Smooth muscle cell (in vitro differentiated cells): ENCODE results near the gene PCDHGA9. TPM values are rescaled to one million over a fixed set of nuclear protein-coding genes. Genes with fewer than 3 reads are reported as not detected.
A peak's percentile ranks its signal among the peaks of the same experiment; 100 is the strongest.

ENCODE experiments used
- DNase-seq: peaks from one replicate; lab custom pipeline; 2025; ENCODE audit not compliant: unreplicated experiment; lab: John Stamatoyannopoulos, UW
- H2AFZ ChIP-seq: fragments of 200-600 bp; sonication (generic); 2 replicates; pipeline ENCODE4 v1.6.0; 2016; ENCODE audit warnings: antibody characterized with exemption, low read depth, mild to moderate bottlenecking
- H3F3A ChIP-seq: fragments of 200-600 bp; sonication (generic); 2 replicates; pipeline ENCODE4 v1.6.0; 2017; ENCODE audit warnings: antibody characterized with exemption, low read depth
- H3K27ac ChIP-seq: fragments of 200-600 bp; sonication (generic); 2 replicates; pipeline ENCODE4 v1.5.1; 2016; ENCODE audit warnings: low read depth, mild to moderate bottlenecking
- H3K27me3 ChIP-seq: fragments of 200-600 bp; sonication (generic); 2 replicates; pipeline ENCODE4 v1.6.1; 2016; ENCODE audit warnings: low read depth, mild to moderate bottlenecking
- H3K36me3 ChIP-seq: fragments of 200-600 bp; sonication (generic); 2 replicates; pipeline ENCODE4 v1.5.1; 2016; ENCODE audit warnings: low read depth
- H3K4me1 ChIP-seq: fragments of 200-600 bp; sonication (generic); 2 replicates; pipeline ENCODE4 v1.5.1; 2016; ENCODE audit warnings: low read depth
- H3K4me2 ChIP-seq: fragments of 200-600 bp; sonication (generic); 2 replicates; pipeline ENCODE4 v1.6.0; 2016; ENCODE audit warnings: mild to moderate bottlenecking
- H3K4me3 ChIP-seq: fragments of 200-600 bp; sonication (generic); 2 replicates; pipeline ENCODE4 v1.5.1; 2016; ENCODE audit warnings: mild to moderate bottlenecking
- H3K79me2 ChIP-seq: fragments of 200-600 bp; sonication (generic); 2 replicates; pipeline ENCODE4 v1.6.0; 2016; ENCODE audit warnings: low read depth, mild to moderate bottlenecking
- H3K9ac ChIP-seq: fragments of 200-600 bp; sonication (generic); 2 replicates; pipeline ENCODE4 v1.6.0; 2016; ENCODE audit warnings: low read depth
- H3K9me3 ChIP-seq: fragments of 200-600 bp; sonication (generic); replicated peaks from 2 replicates; pipeline ENCODE4 v1.5.1; 2016; ENCODE audit warnings: low read depth
- H4K20me1 ChIP-seq: fragments of 200-600 bp; sonication (generic); 2 replicates; pipeline ENCODE4 v1.6.0; 2016; ENCODE audit warnings: low read depth
- CTCF ChIP-seq: fragments of 200-600 bp; sonication (generic); IDR thresholded peaks from 2 replicates; pipeline ENCODE4 v1.5.1; 2017; ENCODE audit warnings: borderline replicate concordance, mild to moderate bottlenecking, antibody characterized with exemption; ENCODE audit not compliant: insufficient read depth, poor library complexity, severe bottlenecking
- WGBS: methylation state at CpG from one replicate; pipeline ENCODE4 v1.1.7; 2016; ENCODE audit warnings: low lambda C conversion rate; 5-methylcytosine and 5-hydroxymethylcytosine counted together
- polyA plus RNA-seq: library from polyadenylated mRNA; unstranded; fragments of >200 nt; fragmentation: Nextera tagmentation; extraction: Ambion mirVana; gene quantifications from 2 replicates; pipeline ENCODE4 v1.2.1, GENCODE V29; 2016
- total RNA-seq: library from RNA; depleted of rRNA; stranded (reverse); fragments of >200 nt; gene quantifications from 2 replicates; pipeline ENCODE4 v1.2.3, GENCODE V29; 2014

PCDHGA9 gene
- total and polyA plus RNA-seq, 2 experiments from 2014 or later = 0.23 to 2.9 TPM

- Histone ChIP-seq H3K9me3 (peaks cover 63% of the 10 kb centered on the region), H3F3A (peaks cover 5% of the 10 kb centered on the region), H3K79me2 (peaks cover 67% of the 10 kb centered on the region), H3K4me1 (no peaks in the 10 kb centered on the region), H3K4me2 (no peak overlapping the region), H3K9ac (no peak overlapping the region), H4K20me1 (no peaks in the 10 kb centered on the region), H3K4me3 (no peak overlapping the region), H3K27me3 (no peaks in the 10 kb centered on the region), H3K27ac (no peak overlapping the region), H2AFZ (no peak overlapping the region), H3K36me3 (peaks cover 64% of the 10 kb centered on the region)
- TF ChIP-seq CTCF = no peak
- WGBS = 97% methylated on average over 31 of the region's 42 CpGs
- no peak for DNase-seq
Measured at GRCh38 chr5:141422742-141423291, 20.2 kb downstream of the PCDHGA9 start.

- no peaks in the 10 kb centered on the region for H3K27me3 ChIP-seq
- no peak overlapping the region for H3K4me3 ChIP-seq
- H3K9me3 ChIP-seq = peaks cover 61% of the 10 kb centered on the region
- H3K4me1 ChIP-seq = no peaks in the 10 kb centered on the region
- H3K9ac ChIP-seq = no peak overlapping the region
- H3K36me3 ChIP-seq = peaks cover 60% of the 10 kb centered on the region
- H2AFZ ChIP-seq = no peak overlapping the region
- H4K20me1 ChIP-seq = no peaks in the 10 kb centered on the region
- no peak for TF ChIP-seq CTCF
- no peak for DNase-seq
- H3K27ac ChIP-seq = no peak overlapping the region
- peaks cover 37% of the 10 kb centered on the region for H3K79me2 ChIP-seq
- 98% methylated on average over 53 of the region's 53 CpGs for WGBS
- H3F3A ChIP-seq = no peaks in the 10 kb centered on the region
- H3K4me2 ChIP-seq = no peak overlapping the region
Measured at GRCh38 chr5:141427783-141428426, 25.3 kb downstream of the PCDHGA9 start.

GRCh38 chr5:141430332-141431113 lies 27.9 kb downstream of the PCDHGA9 start, which contains the start of gene PCDHGA12:
Gene PCDHGA12, plus strand, starts transcription at chr5:141430507. Its CDS starts 253 bp downstream, at chr5:141430760.
- H4K20me1 ChIP-seq = no peaks in the 10 kb centered on the region
- H3K4me2 ChIP-seq = no peak within 1 kb of the TSS
- H3K4me3 ChIP-seq = peak within 1 kb of the TSS; percentile 8
- no peak within 1 kb of the TSS for H3K27ac ChIP-seq
- H3K79me2 ChIP-seq = peaks cover 22% of the 10 kb centered on the region
- H3F3A ChIP-seq = no peaks in the 10 kb centered on the region
- TF ChIP-seq CTCF = no peak
- H3K4me1 ChIP-seq = no peaks in the 10 kb centered on the region
- H3K27me3 ChIP-seq = no peaks in the 10 kb centered on the region
- no peak for DNase-seq
- peaks cover 40% of the 10 kb centered on the region for H3K36me3 ChIP-seq
- H3K9me3 ChIP-seq = peaks cover 42% of the 10 kb centered on the region
- H3K9ac ChIP-seq = no peak within 1 kb of the TSS
- no peak within 1 kb of the TSS for H2AFZ ChIP-seq
- WGBS = 96% methylated on average over 33 of the region's 33 CpGs
